ENCODE measurements around the gene TMEM74B.

- TF ChIP-seq, protein P1, sequence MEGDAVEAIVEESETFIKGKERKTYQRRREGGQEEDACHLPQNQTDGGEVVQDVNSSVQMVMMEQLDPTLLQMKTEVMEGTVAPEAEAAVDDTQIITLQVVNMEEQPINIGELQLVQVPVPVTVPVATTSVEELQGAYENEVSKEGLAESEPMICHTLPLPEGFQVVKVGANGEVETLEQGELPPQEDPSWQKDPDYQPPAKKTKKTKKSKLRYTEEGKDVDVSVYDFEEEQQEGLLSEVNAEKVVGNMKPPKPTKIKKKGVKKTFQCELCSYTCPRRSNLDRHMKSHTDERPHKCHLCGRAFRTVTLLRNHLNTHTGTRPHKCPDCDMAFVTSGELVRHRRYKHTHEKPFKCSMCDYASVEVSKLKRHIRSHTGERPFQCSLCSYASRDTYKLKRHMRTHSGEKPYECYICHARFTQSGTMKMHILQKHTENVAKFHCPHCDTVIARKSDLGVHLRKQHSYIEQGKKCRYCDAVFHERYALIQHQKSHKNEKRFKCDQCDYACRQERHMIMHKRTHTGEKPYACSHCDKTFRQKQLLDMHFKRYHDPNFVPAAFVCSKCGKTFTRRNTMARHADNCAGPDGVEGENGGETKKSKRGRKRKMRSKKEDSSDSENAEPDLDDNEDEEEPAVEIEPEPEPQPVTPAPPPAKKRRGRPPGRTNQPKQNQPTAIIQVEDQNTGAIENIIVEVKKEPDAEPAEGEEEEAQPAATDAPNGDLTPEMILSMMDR (IDR thresholded peaks at IDR 0.05; ENCODE audit: low read length), result no peak
- no peak for TF ChIP-seq EZH2 (optimal IDR thresholded peaks at IDR 0.05; ENCODE audit: low read depth, low read length)
Measured at GRCh38 chr20:1205802-1206201, 21.0 kb upstream of the TMEM74B start.

Measured in MM.1S (cell line).